GM12874 (cell line): Measurements from ENCODE around the gene NACC2.

Source experiments
- CTCF ChIP-seq: IDR thresholded peaks from 2 replicates; pipeline ENCODE4 v1.5.1; 2011; ENCODE audit warnings: low read depth, mild to moderate bottlenecking, control low read depth, low read length, moderate library complexity; ENCODE audit not compliant: insufficient read depth

Gene NACC2

DNA sequence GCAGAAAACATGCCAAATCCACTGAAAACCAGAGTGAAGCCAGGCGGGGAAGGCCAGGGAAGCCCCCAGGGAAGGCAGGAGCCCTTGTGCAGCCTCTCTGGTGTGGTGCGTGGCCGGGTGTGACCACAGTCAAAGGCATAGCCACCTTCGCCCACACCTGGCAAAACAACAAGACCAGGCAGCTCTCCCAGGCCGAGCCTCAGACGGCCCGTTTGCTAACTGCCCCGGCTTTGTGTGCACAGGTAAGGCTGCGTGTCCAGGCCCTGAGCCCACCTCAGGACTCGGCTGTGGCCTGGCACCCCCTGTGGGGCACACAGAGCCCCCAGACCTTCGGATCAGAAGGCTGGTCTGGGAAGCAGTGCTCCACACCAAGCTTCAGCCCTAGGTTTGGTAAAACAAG, 17.5 kb upstream of the NACC2 start:
- TF ChIP-seq CTCF = no peak

DNA sequence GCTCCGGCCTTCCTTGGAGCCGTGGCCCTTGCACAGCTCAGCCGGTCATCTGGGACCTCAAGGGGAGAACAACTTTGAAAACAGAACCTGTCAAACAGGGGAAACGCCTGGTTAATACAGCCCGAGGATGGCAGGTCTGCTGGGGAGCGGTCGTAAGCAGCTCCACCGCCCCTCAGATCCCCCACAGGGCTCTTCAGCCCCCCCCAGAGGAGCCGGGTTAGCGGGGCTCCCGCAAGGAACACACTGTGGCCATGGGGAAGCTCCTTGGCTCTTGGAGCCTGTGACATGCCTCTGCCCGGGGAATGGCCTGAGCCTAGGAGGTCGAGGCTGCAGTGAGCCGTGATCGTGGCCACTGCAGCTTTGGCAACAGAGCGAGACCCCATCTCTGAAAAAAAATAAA, 16.8 kb upstream of the NACC2 start:
- TF ChIP-seq CTCF = no peak

- no peak for TF ChIP-seq CTCF
These were observed 16.1 kb upstream of the NACC2 start for GRCh38 chr9:136111190-136111589.

GRCh38 chr9:136110082-136111061, 15.3 kb upstream of the NACC2 start:
- TF ChIP-seq CTCF = peak; percentile 24

DNA sequence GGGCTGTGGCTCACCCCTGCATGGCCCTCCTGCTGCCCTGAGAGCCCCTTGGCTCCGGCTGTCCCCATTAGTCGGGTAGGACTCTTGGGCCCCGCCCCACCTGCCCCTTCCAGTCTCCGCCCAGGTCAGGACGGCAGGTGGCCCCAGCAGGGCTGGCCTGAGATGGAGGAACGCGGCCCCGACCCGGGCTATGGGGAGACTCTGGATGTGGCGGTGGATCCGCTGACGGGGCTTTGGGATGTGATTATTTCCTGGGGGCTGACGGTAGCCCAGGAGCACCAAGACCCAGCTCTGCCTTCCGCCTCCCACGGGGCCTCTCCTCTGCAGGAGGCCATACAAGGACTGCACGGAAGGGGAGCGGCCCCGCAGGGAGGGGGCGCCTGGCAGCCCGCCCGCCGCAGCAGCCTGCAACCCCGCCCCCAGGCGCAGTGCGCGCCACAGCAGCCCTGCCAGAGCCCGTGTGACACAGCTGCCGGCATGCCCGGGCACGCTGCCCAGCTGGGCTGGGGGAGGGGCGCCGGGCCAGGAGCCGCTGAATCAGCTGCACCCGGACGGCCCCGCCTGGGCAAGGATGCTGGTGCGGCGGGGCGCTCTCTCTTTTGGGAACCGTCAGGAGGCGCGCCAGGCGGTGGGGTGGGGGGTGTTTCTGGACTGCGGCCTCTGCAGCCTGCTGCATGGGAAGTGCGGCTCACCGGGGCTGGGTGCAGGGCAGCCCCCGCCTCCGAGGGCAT, 14.4 kb upstream of the NACC2 start:
- no peak for TF ChIP-seq CTCF

- TF ChIP-seq CTCF = no peak
These were observed 13.7 kb upstream of the NACC2 start for GRCh38 chr9:136108648-136109266.
